ENCODE data around the gene ESYT3.

DNA sequence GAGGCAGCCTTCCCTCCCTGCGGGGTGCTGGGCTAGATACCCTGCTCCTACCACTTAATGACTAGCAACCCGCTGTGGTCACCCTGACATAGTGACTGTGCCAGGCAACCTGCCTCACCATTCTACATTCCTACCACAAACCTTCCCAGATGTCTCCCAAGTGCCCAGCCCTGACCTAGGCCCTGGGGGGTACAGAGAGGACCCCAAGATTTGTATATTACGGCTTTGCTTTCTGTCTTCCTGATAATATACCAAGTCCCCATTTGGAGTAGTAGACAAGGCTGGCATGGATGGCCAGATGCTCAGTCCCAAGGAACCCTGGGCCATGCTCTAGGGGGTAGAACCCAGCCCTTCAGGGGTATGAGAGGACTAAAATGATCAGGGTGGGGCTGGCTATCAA lies 31.0 kb downstream of the ESYT3 start:
- TF ChIP-seq, protein P1, sequence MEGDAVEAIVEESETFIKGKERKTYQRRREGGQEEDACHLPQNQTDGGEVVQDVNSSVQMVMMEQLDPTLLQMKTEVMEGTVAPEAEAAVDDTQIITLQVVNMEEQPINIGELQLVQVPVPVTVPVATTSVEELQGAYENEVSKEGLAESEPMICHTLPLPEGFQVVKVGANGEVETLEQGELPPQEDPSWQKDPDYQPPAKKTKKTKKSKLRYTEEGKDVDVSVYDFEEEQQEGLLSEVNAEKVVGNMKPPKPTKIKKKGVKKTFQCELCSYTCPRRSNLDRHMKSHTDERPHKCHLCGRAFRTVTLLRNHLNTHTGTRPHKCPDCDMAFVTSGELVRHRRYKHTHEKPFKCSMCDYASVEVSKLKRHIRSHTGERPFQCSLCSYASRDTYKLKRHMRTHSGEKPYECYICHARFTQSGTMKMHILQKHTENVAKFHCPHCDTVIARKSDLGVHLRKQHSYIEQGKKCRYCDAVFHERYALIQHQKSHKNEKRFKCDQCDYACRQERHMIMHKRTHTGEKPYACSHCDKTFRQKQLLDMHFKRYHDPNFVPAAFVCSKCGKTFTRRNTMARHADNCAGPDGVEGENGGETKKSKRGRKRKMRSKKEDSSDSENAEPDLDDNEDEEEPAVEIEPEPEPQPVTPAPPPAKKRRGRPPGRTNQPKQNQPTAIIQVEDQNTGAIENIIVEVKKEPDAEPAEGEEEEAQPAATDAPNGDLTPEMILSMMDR (IDR thresholded peaks at IDR 0.05; ENCODE audit: low read depth, low read length): no peak
- no peak for TF ChIP-seq POLR2A (IDR thresholded peaks at IDR 0.05; ENCODE audit: extremely low read depth, insufficient read length)
